Activated CD8-positive, alpha-beta memory T cell treated with anti-CD3 and anti-CD28 coated beads for 48 hours (primary cell): ENCODE results near the gene PC.
A peak's percentile ranks its signal among the peaks of the same experiment; 100 is the strongest.
"Not testable (repeated sequence)": the region's sequence is repeated elsewhere in the genome, so short reads cannot be mapped to it uniquely, and the experiment has no call there.

ENCODE experiments used
- DNase-seq, 3 experiments: peaks; one replicate each; pipeline ENCODE4 v3.0.0-alpha.2; 2020; ENCODE audit warnings: low read depth in 2 of 3, low spot score in 2 of 3

Gene PC

GRCh38 chr11:66845143-66845875 lies 112.9 kb downstream of the PC start:
- no peak for DNase-seq

GRCh38 chr11:66844496-66845142 lies 113.6 kb downstream of the PC start:
- DNase-seq: no peak

GRCh38 chr11:66843776-66844495 lies 114.2 kb downstream of the PC start:
- no peak for DNase-seq

GRCh38 chr11:66842896-66843775 lies 115.0 kb downstream of the PC start, which contains the start of gene RCE1:
Gene RCE1 (plus strand): TSS chr11:66843441. CDS start chr11:66843456, 15 bp downstream.
- peak; percentile 82 to 85 (median 84) for DNase-seq

- DNase-seq: no peak
Measured at GRCh38 chr11:66842501-66842895, 115.7 kb downstream of the PC start.

- DNase-seq: no peak
Measured at GRCh38 chr11:66841861-66842260, 116.3 kb downstream of the PC start.

- no peak for DNase-seq
Measured at GRCh38 chr11:66840317-66841091, 117.7 kb downstream of the PC start.

GRCh38 chr11:66835768-66836405 lies 122.3 kb downstream of the PC start:
- no peak for DNase-seq

- no peak for DNase-seq
Measured at GRCh38 chr11:66834943-66835342, 123.2 kb downstream of the PC start.

- no peak for DNase-seq
Measured at GRCh38 chr11:66834539-66834845, 123.7 kb downstream of the PC start.

GRCh38 chr11:66824573-66824972 lies 133.6 kb downstream of the PC start:
- not testable (repeated sequence) for DNase-seq

GRCh38 chr11:66823700-66824099 lies 134.5 kb downstream of the PC start:
- DNase-seq: no peak

GRCh38 chr11:66820901-66821300 lies 137.3 kb downstream of the PC start:
- DNase-seq: no peak

GRCh38 chr11:66820381-66820780 lies 137.8 kb downstream of the PC start:
- DNase-seq: no peak

- DNase-seq: no peak
Measured at GRCh38 chr11:66818231-66818955, 139.8 kb downstream of the PC start.

GRCh38 chr11:66815646-66816045 lies 142.5 kb downstream of the PC start:
- DNase-seq: no peak

- DNase-seq: no peak
Measured at GRCh38 chr11:66814678-66815077, 143.5 kb downstream of the PC start.

- DNase-seq: no peak
Measured at GRCh38 chr11:66810576-66811185, 147.5 kb downstream of the PC start.

GRCh38 chr11:66809592-66809991 lies 148.6 kb downstream of the PC start:
- DNase-seq: no peak
